Measurements from ENCODE around the gene CCL13.
A peak's percentile ranks its signal among the peaks of the same experiment; 100 is the strongest.

The CCL13 gene

GRCh38 chr17:34363183-34363661 is 6.9 kb downstream of the CCL13 start, which contains the start of gene CCL1:
Gene CCL1 (minus strand): TSS chr17:34363233. CDS start chr17:34363161, 72 bp downstream.
- no peak for DNase-seq (ENCODE audit: low read depth in 2 of 2)

GRCh38 chr17:34364751-34365150 is 8.5 kb downstream of the CCL13 start:
- DNase-seq (ENCODE audit: low read depth in 2 of 2): no peak

- DNase-seq (ENCODE audit: low read depth in 2 of 2): no peak
Measured at GRCh38 chr17:34365340-34365739, 9.1 kb downstream of the CCL13 start.

- no peak for DNase-seq (ENCODE audit: low read depth in 2 of 2)
Measured at GRCh38 chr17:34366010-34366409, 9.7 kb downstream of the CCL13 start.

- DNase-seq (ENCODE audit: low read depth in 2 of 2): no peak
Measured at GRCh38 chr17:34366529-34367107, 10.3 kb downstream of the CCL13 start.

GRCh38 chr17:34367486-34368195 is 11.4 kb downstream of the CCL13 start:
- DNase-seq (ENCODE audit: low read depth in 2 of 2): no peak

GRCh38 chr17:34368196-34368945 is 12.1 kb downstream of the CCL13 start:
- DNase-seq (ENCODE audit: low read depth in 2 of 2): no peak

GRCh38 chr17:34368946-34369500 is 12.7 kb downstream of the CCL13 start:
- DNase-seq (ENCODE audit: low read depth in 2 of 2): no peak

GRCh38 chr17:34369571-34369970 is 13.3 kb downstream of the CCL13 start:
- no peak for DNase-seq (ENCODE audit: low read depth in 2 of 2)

- DNase-seq (ENCODE audit: low read depth in 2 of 2): no peak
Measured at GRCh38 chr17:34370376-34370996, 14.2 kb downstream of the CCL13 start.

- DNase-seq (ENCODE audit: low read depth in 2 of 2): no peak
Measured at GRCh38 chr17:34370997-34371395, 14.7 kb downstream of the CCL13 start.

- DNase-seq (ENCODE audit: low read depth in 2 of 2): no peak
Measured at GRCh38 chr17:34371405-34372100, 15.3 kb downstream of the CCL13 start.

GRCh38 chr17:34374457-34374856 is 18.2 kb downstream of the CCL13 start:
- no peak for DNase-seq (ENCODE audit: low read depth in 2 of 2)

- DNase-seq (ENCODE audit: low read depth in 2 of 2): no peak
Measured at GRCh38 chr17:34375426-34375997, 19.2 kb downstream of the CCL13 start.

GRCh38 chr17:34377078-34377823 is 21.0 kb downstream of the CCL13 start:
- no peak for DNase-seq (ENCODE audit: low read depth in 2 of 2)

GRCh38 chr17:34378664-34379101 is 22.4 kb downstream of the CCL13 start:
- no peak for DNase-seq (ENCODE audit: low read depth in 2 of 2)

GRCh38 chr17:34379868-34380267 is 23.6 kb downstream of the CCL13 start:
- no peak for DNase-seq (ENCODE audit: low read depth in 2 of 2)

- peak; percentile 11 to 38 for DNase-seq (ENCODE audit: low read depth in 2 of 2)
Measured at GRCh38 chr17:34382621-34383124, 26.4 kb downstream of the CCL13 start.

- no peak for DNase-seq (ENCODE audit: low read depth in 2 of 2)
Measured at GRCh38 chr17:34383216-34383615, 26.9 kb downstream of the CCL13 start.

GRCh38 chr17:34384271-34384670 is 28.0 kb downstream of the CCL13 start:
- no peak for DNase-seq (ENCODE audit: low read depth in 2 of 2)

All from stimulated activated CD4-positive, alpha-beta T cell treated with anti-CD3 and anti-CD28 coated beads, Interleukin-12 subunit alpha, Interleukin-12 subunit beta, amount 100 ng/mL, for 24 hours (primary cell).